ENCODE measurements around the gene APC2.
A peak's percentile ranks its signal among the peaks of the same experiment; 100 is the strongest.
"Not testable (repeated sequence)": the region's sequence is repeated elsewhere in the genome, so short reads cannot be mapped to it uniquely, and the experiment has no call there.

APC2 gene

DNA sequence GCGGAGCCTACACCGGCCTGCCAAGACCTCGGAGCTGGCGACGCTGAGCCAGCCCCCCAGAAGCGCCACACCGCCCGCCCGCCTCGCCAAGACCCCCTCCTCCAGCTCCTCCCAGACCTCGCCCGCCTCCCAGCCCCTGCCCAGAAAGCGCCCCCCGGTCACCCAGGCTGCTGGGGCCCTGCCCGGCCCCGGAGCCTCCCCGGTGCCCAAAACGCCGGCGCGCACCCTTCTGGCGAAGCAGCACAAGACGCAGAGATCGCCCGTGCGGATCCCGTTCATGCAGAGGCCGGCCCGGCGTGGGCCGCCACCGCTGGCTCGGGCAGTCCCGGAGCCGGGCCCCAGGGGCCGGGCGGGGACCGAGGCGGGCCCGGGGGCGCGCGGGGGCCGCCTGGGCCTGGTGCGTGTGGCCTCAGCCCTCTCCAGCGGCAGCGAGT is 18.9 kb downstream of the APC2 start:
- DNase-seq = no peak

- DNase-seq = no peak
Measured at GRCh38 chr19:1469255-1470054, 19.5 kb downstream of the APC2 start.

GRCh38 chr19:1470055-1470304 is 20.1 kb downstream of the APC2 start:
- no peak for DNase-seq

DNA sequence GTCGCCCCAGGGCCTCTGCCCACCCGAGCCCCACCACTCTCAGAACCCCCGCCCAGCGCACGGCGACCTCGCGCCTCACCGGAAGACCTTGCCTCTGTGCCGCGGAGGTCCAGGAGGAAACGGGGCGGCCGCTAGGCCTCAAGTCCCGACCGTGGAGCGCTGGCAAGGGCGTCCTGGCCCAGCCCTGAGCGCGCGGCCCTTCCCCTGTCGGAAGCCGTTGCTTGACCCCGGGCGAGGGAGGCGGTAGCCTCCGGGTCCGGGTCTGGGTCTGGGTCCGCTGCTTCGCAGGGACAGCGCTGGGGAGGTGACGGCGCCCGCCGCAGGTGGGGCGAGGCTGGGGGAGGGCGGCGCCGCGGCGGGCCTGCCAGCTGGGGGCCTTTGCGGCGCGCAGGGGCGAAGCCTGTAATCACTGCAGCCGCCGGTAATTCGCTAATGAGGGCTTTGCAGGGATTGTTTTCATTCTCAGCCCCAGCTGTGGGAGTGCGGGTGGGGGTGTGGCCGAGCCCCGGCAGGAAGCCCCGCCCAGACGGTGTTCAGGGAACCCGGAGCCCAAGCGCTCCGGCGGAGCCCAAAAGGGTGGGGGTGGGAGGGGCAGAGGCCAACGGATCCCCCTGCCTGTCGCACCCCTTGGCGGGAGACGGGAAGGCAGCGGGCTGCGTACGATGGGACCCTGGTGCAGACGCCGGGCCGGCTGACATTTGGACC is 20.5 kb downstream of the APC2 start:
- peak; percentile 69 for DNase-seq

DNA sequence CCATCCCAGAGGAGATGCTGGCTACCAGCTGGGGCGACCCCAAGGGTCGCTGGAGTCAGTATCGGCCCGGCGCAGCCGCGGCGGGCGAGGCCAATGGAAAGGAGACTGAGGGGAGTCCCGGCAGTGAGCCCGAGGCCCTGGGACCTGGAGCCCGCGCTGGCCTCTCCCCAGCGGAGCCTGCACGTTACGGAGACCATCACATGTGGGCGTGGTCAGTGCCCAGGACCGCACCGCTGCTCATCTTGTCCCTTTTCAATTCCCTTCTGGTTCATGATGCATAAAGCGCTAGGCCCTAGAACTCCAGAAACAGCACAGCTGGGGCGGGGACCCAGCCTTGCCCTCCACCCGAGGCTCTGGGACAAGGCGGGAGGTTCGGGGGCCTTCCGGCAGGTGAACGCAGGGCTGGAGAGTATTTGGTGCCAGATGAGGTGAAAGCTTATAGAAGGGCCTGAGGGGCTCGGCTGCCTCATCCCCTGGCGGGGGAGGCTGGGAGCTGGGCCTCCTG is 21.1 kb downstream of the APC2 start:
- no peak for DNase-seq

- no peak for DNase-seq
Measured at GRCh38 chr19:1471515-1472160, 21.7 kb downstream of the APC2 start.

DNA sequence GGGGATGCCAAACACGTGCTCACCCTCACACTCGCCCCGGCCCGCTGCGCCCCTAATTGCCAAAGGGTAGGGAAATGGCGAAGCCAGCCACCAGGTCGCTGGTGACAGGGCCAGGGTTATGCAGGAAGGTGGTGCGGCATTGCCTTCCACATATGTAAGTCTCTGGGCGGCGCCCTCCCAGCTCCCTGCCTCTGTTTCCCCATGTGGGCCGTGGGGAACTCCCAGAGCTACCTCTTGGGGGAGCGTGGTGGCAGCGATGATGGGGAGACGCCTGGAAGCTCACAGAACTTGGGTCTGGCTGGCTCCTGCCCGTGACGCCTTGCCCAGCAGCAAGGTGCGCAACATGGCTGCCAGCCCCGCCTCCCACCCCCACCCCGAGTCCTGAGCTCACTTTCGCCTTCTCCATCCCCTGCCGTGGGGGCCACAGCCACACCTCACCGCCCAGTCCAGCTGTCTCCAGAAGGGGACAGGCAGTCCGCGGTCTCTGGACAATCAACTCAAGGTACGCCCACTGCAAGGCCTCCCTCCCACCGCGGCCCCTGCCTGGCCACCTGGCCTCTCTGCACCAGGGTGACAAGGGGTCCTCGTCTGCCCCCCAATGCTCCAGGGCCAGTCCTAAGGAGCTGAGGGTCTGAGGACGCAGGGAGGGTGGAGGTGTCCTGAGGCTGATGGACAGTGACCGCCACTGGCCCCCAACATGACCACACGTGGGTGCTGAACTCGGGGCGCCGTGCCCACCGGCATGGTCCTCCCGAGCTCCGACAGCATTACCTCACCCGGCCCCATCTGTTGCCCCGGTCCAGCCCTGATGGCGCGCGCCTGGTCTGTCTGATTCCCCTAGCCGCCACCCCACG is 22.5 kb downstream of the APC2 start:
- DNase-seq = no peak

- DNase-seq = no peak
Measured at GRCh38 chr19:1473085-1473851, 23.3 kb downstream of the APC2 start.

DNA sequence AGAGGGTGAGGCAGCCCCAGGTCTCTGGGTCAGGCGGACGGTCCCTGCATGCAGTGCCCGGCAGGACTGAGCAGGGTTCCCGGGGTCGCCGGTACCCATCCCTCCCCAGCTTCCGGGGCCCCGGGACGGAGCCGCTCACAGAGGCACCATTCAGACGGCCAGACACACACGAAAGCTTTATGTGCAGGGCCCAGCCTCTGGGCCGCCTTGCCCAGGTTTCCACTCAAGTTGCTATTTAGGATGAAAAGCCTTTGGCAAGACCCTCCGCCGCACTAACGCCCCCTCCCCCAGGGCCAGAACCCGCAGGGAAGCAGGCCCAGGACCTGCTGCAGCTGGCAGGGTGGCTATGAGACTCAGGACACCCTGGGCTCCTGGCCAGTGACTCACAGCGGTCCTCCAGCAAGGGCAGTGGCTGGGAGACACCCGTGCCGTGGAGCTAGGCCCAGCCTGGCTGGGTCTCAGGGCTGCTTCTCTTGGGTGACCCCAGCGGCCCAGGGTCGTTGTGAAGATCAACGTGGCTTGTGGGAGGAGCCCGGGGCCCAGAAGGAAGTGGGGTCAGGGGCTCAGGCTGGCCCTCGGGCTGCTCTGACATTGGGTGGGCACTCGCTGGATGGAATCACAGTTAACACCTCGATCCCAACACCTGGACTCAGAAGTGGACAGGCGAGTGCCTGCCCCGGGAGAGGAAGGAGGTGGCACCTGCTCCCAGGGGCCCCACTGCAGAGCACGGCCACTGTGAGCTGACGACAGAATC is 24.3 kb downstream of the APC2 start:
- no peak for DNase-seq

- DNase-seq = no peak
Measured at GRCh38 chr19:1474765-1475351, 24.9 kb downstream of the APC2 start.

- DNase-seq = no peak
Measured at GRCh38 chr19:1475751-1476437, 26.0 kb downstream of the APC2 start.

DNA sequence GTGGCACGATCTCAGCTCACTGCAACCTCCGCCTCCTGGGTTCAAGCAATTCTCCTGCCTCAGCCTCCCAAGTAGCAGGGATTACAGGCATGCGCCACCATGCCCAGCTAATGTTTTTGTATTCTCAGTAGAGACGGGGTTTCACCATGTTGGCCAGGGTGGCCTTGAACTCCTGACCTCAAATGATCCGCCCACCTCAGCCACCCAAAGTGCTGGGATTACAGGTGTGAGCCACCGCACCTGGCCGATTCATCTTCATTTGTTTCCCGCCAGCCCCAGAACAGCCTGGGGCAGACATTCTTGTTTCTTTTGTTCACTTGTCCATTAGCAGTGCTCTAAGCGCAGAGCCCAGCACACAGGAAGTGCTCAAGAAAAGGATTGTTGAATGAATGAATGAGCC is 27.1 kb downstream of the APC2 start:
- DNase-seq = not testable (repeated sequence)

DNA sequence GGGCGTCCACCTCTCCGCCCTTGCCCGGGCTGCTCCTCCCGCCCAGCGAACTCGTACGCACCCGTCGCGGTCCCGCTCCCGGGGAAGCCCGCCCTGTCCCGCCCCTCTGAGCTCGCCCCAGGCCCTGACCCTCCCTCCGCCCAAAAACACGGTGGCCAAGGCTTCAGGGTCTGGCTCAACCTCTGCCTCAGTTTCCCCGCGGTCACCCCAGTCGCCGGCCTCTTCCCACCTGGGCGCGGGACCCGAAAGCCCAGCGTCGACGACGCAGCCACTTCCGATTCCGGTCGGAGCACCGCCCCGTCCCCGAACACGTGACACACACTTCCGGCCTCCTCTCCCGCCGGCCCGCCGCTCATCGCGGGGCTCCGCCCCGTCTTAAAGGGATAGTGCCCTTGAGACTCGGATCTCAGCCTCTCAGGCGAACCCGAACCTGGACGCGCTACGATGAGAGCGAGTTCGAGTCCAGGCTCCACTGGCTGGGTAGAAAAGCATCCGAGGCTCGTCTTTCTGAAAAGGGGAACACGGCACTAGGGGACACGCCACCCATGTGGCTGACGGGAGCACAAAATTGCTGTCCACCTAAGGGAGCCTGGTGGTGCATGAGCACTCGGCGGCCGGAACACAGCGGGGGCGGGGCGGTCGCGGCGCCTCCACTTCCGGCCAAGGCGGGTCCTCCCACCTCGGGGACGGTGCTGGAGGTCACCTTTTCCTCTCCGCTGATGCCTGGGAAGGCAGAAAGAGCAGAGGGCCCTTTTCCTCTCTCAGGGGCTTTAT is 29.2 kb downstream of the APC2 start, which contains the start of gene C19orf25:
C19orf25 (minus strand) TSS at position 282 of the 774 bp plus-strand sequence. CDS start 312 bp downstream, outside the sequence.
- peak; percentile 93 for DNase-seq

DNA sequence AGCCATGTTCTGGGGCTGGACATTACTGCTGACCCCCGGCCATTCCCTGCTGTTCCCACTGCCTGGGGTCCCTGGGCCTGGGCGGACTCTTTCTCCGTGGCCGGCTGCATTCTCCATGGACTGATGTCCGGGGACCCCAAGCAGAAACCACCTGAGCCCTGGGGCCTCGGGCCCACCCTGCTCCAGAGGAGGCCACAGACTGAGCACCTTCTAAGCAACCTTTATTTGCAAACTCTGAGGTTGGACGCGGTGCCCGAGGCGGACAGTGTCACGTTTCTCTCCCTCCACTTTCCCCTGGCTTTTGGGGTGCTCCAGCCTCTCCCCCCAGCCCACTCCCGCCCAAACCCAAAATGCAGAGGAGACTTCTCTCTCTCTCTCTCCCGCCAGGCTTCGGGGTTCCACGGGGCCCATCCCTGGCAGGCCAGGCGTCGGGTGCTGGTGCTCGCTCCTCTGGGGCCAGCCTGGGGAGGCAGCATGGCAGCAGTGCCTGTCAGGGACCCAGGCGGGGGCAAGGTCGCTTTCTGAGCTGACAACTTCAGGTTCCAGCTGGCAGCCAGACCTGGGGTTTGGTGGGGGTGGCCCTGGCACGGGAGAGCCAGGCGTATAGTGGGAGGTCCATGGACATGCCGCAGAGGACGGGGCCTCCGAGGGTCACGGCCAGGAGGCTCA is 31.4 kb downstream of the APC2 start:
- no peak for DNase-seq

DNA sequence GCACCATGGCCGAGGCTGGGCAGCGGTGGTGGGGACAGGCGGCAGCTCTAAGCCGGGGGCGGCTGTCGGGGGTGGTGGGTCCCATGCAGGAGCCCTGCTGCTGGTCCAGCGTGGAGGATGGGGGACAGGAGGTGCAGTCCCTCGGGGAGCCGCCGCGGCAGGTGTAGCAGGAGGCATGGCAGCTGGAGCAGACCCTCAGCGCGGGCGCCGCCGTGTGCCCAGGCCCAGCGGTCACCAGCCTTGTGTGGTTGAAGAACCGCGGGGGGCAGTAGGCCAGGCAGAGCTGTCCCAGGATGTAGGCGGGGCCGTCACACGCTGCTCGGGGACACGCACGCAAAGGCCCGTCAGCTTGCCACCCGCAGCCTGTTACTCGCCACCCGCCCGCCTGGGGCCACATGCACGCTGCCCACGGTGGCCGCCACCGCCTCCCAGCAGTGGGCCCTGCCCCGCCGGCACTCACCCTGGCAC is 32.0 kb downstream of the APC2 start:
- DNase-seq = no peak

DNA sequence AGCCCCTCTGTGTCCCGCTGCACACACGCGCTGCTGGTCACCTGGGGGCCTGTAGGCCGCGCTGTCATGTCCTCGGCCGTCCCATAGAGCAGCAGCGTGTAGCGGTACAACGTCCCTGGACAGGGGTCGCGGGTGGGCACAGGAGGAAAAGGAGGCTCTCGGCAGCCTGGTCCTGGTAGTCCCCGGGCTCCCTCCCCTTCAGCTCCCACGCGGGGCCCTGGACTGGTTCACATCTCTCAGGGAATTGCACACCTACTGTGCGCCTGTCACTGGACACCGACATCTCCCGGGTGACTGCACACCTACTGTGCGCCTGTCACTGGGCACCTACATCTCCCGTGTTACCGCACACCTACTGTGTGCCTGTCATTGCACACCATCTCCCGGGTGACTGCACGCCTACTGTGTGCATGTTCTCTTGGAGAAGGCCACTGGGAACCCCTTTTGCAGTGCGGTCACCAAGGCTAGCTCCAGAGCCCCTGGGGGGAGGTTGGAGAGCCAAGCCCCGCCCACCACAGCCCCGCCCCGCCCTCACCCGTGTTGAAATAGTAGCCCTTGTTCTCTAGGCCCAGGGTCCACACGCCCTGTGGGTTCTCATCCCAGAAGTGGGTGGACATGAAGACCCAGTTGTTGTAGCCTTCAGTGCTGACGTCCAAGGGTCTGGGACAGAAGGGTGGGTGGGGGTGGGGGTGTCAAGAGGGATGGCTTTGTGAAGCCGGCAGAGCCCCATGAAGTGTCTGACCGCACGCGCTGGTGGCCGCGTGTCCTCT is 32.6 kb downstream of the APC2 start:
- DNase-seq = no peak

GRCh38 chr19:1483131-1483978 is 33.4 kb downstream of the APC2 start:
- DNase-seq = no peak
